Natural killer cell (primary cell): ENCODE data around the gene MIER2. TPM values are rescaled to one million over a fixed set of nuclear protein-coding genes. Genes with fewer than 3 reads are reported as not detected.

Experiments
- ATAC-seq, 3 donors: fragments of 150-1000 bp in 2 of 3; fragments of 200-7000 bp in 1 of 3; cut with Tn5 transposase; 1 replicate in 1 of 3; 2 replicates in 2 of 3; pipeline ENCODE4 v1.10.0; 2021; ENCODE audit warnings: mild to moderate bottlenecking in 2 of 3, moderate library complexity in 2 of 3
- DNase-seq, 2 donors: peaks; one replicate each; pipeline versions ENCODE4 v3.0.0 to v3.0.0-alpha.2; 2013 to 2021; ENCODE audit warnings: mixed read lengths in 1 of 2
- H3K27ac ChIP-seq: one replicate; pipeline ENCODE4 v1.5.1; 2013; ENCODE audit warnings: mild to moderate bottlenecking, low read length
- H3K27me3 ChIP-seq: one replicate; pipeline ENCODE4 v1.6.1; 2013; ENCODE audit warnings: low read length; ENCODE audit not compliant: control insufficient read depth, insufficient read depth
- H3K36me3 ChIP-seq: one replicate; pipeline ENCODE4 v1.6.1; 2013; ENCODE audit warnings: low read length; ENCODE audit not compliant: control insufficient read depth, insufficient read depth
- H3K4me1 ChIP-seq: one replicate; pipeline ENCODE4 v1.6.1; 2013; ENCODE audit warnings: low read length; ENCODE audit not compliant: control insufficient read depth, insufficient read depth
- H3K4me3 ChIP-seq: one replicate; pipeline ENCODE4 v1.5.1; 2013; ENCODE audit warnings: low read length
- H3K9me3 ChIP-seq: one replicate; pipeline ENCODE4 v1.6.1; 2013; ENCODE audit warnings: low read length; ENCODE audit not compliant: control insufficient read depth, insufficient read depth
- H3K27ac Mint-ChIP-seq, 2 donors: one replicate each; pipeline ENCODE4 v1.8.0; 2022; ENCODE audit warnings: mild to moderate bottlenecking in 2 of 2, mixed read lengths in 2 of 2, moderate library complexity in 1 of 2
- H3K27me3 Mint-ChIP-seq, 2 donors: one replicate each; pipeline ENCODE4 v1.8.0; 2022; ENCODE audit warnings: low read depth in 2 of 2, mixed read lengths in 2 of 2
- H3K36me3 Mint-ChIP-seq: one replicate; pipeline ENCODE4 v1.8.0; 2022; ENCODE audit warnings: mixed read lengths
- H3K4me1 Mint-ChIP-seq, 2 donors: one replicate each; pipeline ENCODE4 v1.8.0; 2022; ENCODE audit warnings: mixed read lengths in 2 of 2
- H3K4me3 Mint-ChIP-seq: one replicate; pipeline ENCODE4 v1.8.0; 2022; ENCODE audit warnings: mild to moderate bottlenecking, moderate library complexity, mixed read lengths
- H3K9me3 Mint-ChIP-seq, 2 donors: one replicate each; pipeline ENCODE4 v1.8.0; 2022; ENCODE audit warnings: mixed read lengths in 2 of 2
- CTCF ChIP-seq: fragments of 200-600 bp; IDR thresholded peaks from one replicate; pipeline ENCODE4 v1.8.0; 2022; ENCODE audit warnings: antibody characterized with exemption
- WGBS: methylation state at CpG from one replicate; pipeline ENCODE4 v1.1.7; 2013; ENCODE audit warnings: missing lambda C conversion rate; ENCODE audit not compliant: insufficient coverage; 5-methylcytosine and 5-hydroxymethylcytosine counted together
- intact Hi-C: fragments of 100-400 bp; cut with micrococcal nuclease; formaldehyde crosslinking; loops from one replicate; pipeline ENCODE4 v1.14.2; 2022
- total RNA-seq, 4 donors: library from RNA; stranded (reverse); fragments of 120-200 nt in 1 of 4; gene quantifications; one replicate each; pipeline versions ENCODE4 v1.2.3 to v1.2.4, GENCODE V29; 2013 to 2022

MIER2 gene
- total RNA-seq, 3 donors from 2014 or later (not counting 1 experiment from before 2014, with no cell fraction given) = 14.8 to 17.7 (median 15.4) TPM

- DNase-seq (no peak), ATAC-seq (no peak)
- Mint-ChIP-seq H3K9me3 (no peaks in the 10 kb centered on the region), H3K36me3 (no peaks in the 10 kb centered on the region), H3K27ac (no peak overlapping the region), H3K27me3 (no peaks in the 10 kb centered on the region), H3K4me1 (peaks cover 11 to 13% of the 10 kb centered on the region in 2 donors), H3K4me3 (no peak overlapping the region)
- WGBS = 94% methylated on average over 23 of the region's 23 CpGs
- H3K36me3 ChIP-seq = peaks cover 22% of the 10 kb centered on the region
- intact Hi-C loops = no loop called here
- H3K27ac ChIP-seq = no peak overlapping the region
- no peaks in the 10 kb centered on the region for H3K9me3 ChIP-seq
- TF ChIP-seq CTCF = no peak
- H3K4me1 ChIP-seq = no peaks in the 10 kb centered on the region
- H3K4me3 ChIP-seq = no peak overlapping the region
- H3K27me3 ChIP-seq = no peaks in the 10 kb centered on the region
Observed at GRCh38 chr19:313169-313987, 31.2 kb downstream of the MIER2 start.

GRCh38 chr19:311813-312261, 32.8 kb downstream of the MIER2 start:
- H3K27ac Mint-ChIP-seq = no peak overlapping the region
- H3K27me3 Mint-ChIP-seq = no peaks in the 10 kb centered on the region
- ATAC-seq (no peak), DNase-seq (no peak)
- no peak overlapping the region for H3K4me3 Mint-ChIP-seq
- Histone ChIP-seq H3K27ac (no peak overlapping the region), H3K4me1 (no peaks in the 10 kb centered on the region), H3K4me3 (no peak overlapping the region), H3K27me3 (no peaks in the 10 kb centered on the region), H3K36me3 (peaks cover 30% of the 10 kb centered on the region), H3K9me3 (no peaks in the 10 kb centered on the region)
- intact Hi-C loops = no loop called here
- H3K36me3 Mint-ChIP-seq = no peaks in the 10 kb centered on the region
- no peaks in the 10 kb centered on the region for H3K9me3 Mint-ChIP-seq
- WGBS = 96% methylated on average over 33 of the region's 33 CpGs
- H3K4me1 Mint-ChIP-seq = peaks cover 7 to 9% of the 10 kb centered on the region in 2 donors
- no peak for TF ChIP-seq CTCF

GRCh38 chr19:310781-311496, 33.7 kb downstream of the MIER2 start:
- intact Hi-C loops = no loop called here
- Mint-ChIP-seq H3K36me3 (no peaks in the 10 kb centered on the region), H3K4me1 (peaks cover 7 to 9% of the 10 kb centered on the region in 2 donors), H3K27me3 (no peaks in the 10 kb centered on the region), H3K9me3 (no peaks in the 10 kb centered on the region), H3K27ac (no peak overlapping the region), H3K4me3 (no peak overlapping the region)
- DNase-seq (no peak), ATAC-seq (no peak)
- no peaks in the 10 kb centered on the region for H3K9me3 ChIP-seq
- peaks cover 33% of the 10 kb centered on the region for H3K36me3 ChIP-seq
- TF ChIP-seq CTCF = no peak
- no peak overlapping the region for H3K4me3 ChIP-seq
- 96% methylated on average over 24 of the region's 24 CpGs for WGBS
- no peaks in the 10 kb centered on the region for H3K4me1 ChIP-seq
- no peaks in the 10 kb centered on the region for H3K27me3 ChIP-seq
- no peak overlapping the region for H3K27ac ChIP-seq
